IPS DF 6.9 (cell line): ENCODE results near the gene TPBGL.
A peak's percentile ranks its signal among the peaks of the same experiment; 100 is the strongest.

Experiments
- DNase-seq: peaks from one replicate; pipeline ENCODE4 v3.0.0-alpha.2; 2013; ENCODE audit warnings: low read depth, low spot score
- H3K27ac ChIP-seq: one replicate; pipeline ENCODE4 v1.5.1; 2013; ENCODE audit warnings: low read length, control low read depth
- H3K27me3 ChIP-seq: 2 replicates; pipeline ENCODE4 v1.6.1; 2013; ENCODE audit warnings: mild to moderate bottlenecking, low read length; ENCODE audit not compliant: control insufficient read depth, insufficient read depth
- H3K36me3 ChIP-seq: 2 replicates; pipeline ENCODE4 v1.6.1; 2013; ENCODE audit warnings: low read length; ENCODE audit not compliant: control insufficient read depth, insufficient read depth
- H3K4me1 ChIP-seq: 2 replicates; pipeline ENCODE4 v1.6.1; 2013; ENCODE audit warnings: low read length; ENCODE audit not compliant: control insufficient read depth, insufficient read depth
- H3K4me3 ChIP-seq: 2 replicates; pipeline ENCODE4 v1.5.1; 2013; ENCODE audit warnings: mild to moderate bottlenecking, low read length
- H3K9me3 ChIP-seq: 2 replicates; pipeline ENCODE4 v1.6.1; 2013; ENCODE audit warnings: low read length, inconsistent platforms; ENCODE audit not compliant: control insufficient read depth, insufficient read depth
- WGBS: extraction: QIAGEN DNeasy Blood & Tissue Kit; methylation state at CpG from one replicate; pipeline ENCODE4 v1.1.7; 2013; ENCODE audit warnings: mixed read lengths, missing lambda C conversion rate; ENCODE audit not compliant: insufficient read length, insufficient coverage; 5-methylcytosine and 5-hydroxymethylcytosine counted together

The TPBGL gene

DNA sequence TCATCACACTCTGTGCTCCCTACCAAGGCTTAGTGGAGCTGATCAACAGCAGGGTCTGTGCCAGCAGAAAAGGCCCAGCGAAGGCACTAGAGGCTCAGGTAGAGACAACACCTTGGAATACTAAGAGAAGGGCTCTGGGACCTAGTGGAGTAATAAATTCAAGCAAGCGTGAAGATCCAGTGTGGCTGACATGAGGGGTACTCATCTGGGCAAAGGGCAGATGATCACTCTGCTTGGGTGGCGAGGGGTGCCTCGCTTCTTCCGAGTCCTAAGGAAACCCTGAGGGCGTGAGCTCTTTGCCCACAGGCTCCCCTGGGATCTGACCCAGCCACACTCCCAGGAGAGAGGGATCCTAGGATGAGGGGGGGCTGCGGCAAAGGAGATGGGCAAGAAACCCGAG is 3.5 kb upstream of the TPBGL start:
- H3K4me3 ChIP-seq = no peak overlapping the region
- no peaks in the 10 kb centered on the region for H3K36me3 ChIP-seq
- no peaks in the 10 kb centered on the region for H3K9me3 ChIP-seq
- no peak for DNase-seq
- H3K27ac ChIP-seq = no peak overlapping the region
- peaks cover 4% of the 10 kb centered on the region; the same call in 1 of the 2 replicates for H3K27me3 ChIP-seq
- peaks cover 12% of the 10 kb centered on the region for H3K4me1 ChIP-seq
- no CpG with 5 or more reads among the region's 8 CpGs for WGBS

DNA sequence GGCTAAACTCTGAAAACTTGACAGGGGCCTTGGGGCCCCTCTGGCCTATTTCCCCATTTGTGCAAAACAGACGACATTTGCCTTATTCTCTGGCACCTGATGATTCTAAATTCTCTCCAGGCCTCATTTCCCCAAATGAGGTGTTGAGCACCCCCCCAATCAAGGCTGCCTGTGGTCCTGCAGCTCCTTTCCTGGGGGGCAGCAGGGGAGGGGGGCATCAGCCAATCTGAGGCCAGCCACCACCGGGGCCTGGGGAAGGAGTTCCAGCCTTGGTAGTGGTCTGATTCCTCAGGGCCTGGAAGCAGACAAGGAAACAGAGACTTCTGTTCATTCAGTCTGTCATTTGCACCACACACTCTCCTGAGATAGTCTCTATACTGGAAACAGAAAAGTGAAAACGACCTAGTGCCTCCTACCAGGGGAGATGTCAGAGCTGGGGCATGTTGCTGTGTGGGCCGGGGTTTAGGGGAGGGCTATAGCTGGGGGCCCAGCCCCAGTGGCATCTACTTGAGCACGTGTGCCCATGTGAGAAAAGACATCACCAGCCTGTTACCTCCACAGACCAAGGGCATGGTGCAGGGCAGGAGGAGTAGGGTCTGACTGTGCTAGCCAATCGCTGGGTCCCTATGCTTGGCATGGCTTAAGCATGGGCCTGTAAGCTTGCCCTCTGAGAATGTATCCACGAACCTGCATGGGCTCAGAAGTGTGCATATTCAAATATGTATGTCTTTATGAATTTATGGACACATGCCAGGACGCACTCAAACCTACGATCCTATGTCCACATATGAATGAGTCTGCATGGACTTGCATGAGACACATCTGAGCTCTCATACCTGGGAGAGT is 1.8 kb upstream of the TPBGL start:
- WGBS = no CpG with 5 or more reads among the region's 9 CpGs
- H3K27ac ChIP-seq = no peak overlapping the region
- H3K36me3 ChIP-seq = no peaks in the 10 kb centered on the region
- peaks cover 14% of the 10 kb centered on the region for H3K4me1 ChIP-seq
- no peaks in the 10 kb centered on the region for H3K9me3 ChIP-seq
- H3K27me3 ChIP-seq = peaks cover 22% of the 10 kb centered on the region
- no peak for DNase-seq
- H3K4me3 ChIP-seq = no peak overlapping the region

DNA sequence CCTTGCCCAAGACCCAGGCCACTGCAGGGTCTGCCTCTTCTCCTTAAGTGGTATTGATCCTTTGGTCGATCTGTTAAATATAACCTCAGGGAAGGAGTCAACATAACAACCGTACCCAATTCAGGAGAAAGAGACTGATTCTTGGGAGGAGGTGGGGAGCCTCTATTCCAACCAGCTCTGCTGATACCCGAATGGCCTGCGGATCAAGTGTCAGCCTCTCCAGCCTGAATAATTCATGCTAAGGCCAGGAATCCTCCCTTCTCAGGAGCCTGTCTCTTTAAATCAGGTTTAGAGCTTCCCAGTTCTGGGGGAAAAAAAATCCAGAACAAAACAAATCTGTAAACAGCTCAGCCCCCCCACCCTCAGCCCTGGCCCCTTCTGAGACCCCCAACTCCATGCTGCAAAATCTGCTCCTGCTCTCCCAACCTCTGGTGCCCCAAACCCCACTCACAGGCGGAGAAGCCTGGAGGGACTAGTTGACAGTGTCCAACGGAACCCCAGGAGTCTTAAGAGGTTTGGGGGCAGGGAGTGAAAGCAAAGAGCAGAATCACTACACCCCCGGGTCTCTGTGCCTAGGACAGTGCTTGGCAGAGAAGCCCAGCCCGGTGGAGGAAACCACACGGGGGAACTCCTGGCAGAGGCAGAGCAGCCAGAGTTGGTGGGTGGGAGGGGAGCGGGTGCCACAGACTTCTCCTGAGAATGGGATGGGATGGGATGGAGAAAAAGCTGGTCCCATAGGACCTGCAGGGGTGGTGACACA is 863 bp upstream of the TPBGL start:
- H3K27me3 ChIP-seq = peaks cover 23% of the 10 kb centered on the region
- no peak overlapping the region; the same call in 1 of the 2 replicates for H3K4me3 ChIP-seq
- no peak for DNase-seq

DNA sequence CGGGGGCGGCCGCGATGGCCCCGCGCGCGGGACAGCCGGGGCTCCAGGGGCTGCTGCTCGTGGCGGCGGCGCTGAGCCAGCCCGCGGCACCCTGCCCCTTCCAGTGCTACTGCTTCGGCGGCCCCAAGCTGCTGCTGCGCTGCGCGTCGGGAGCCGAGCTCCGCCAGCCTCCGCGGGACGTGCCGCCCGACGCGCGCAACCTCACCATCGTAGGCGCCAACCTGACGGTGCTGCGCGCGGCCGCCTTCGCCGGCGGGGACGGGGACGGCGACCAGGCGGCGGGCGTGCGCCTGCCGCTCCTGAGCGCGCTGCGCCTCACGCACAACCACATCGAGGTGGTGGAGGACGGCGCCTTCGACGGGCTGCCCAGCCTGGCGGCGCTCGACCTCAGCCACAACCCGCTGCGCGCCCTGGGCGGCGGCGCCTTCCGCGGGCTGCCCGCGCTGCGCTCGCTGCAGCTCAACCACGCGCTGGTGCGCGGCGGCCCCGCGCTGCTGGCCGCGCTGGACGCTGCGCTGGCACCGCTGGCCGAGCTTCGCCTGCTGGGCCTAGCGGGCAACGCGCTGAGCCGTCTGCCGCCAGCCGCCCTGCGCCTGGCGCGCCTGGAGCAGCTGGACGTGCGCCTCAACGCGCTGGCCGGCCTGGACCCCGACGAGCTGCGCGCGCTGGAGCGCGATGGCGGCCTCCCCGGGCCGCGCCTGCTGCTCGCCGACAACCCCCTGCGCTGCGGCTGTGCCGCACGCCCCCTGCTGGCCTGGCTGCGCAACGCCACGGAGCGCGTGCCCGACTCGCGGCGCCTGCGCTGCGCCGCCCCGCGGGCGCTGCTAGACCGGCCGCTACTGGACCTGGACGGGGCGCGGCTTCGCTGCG is 697 bp downstream of the TPBGL start:
- no peaks in the 10 kb centered on the region for H3K36me3 ChIP-seq
- H3K4me3 ChIP-seq = peak overlapping the region; percentile 61; the same call in 1 of the 2 replicates
- no peak for DNase-seq
- H3K9me3 ChIP-seq = no peaks in the 10 kb centered on the region
- peaks cover 10% of the 10 kb centered on the region for H3K4me1 ChIP-seq
- no peak overlapping the region for H3K27ac ChIP-seq
- H3K27me3 ChIP-seq = peaks cover 23% of the 10 kb centered on the region
- WGBS = no CpG with 5 or more reads among the region's 140 CpGs

More for the DNA sequence above, 863 bp upstream of the TPBGL start:
- Histone ChIP-seq H3K27ac (no peak overlapping the region), H3K9me3 (no peaks in the 10 kb centered on the region), H3K4me1 (peaks cover 14% of the 10 kb centered on the region), H3K36me3 (no peaks in the 10 kb centered on the region)
- WGBS = no CpG with 5 or more reads among the region's 10 CpGs

DNA sequence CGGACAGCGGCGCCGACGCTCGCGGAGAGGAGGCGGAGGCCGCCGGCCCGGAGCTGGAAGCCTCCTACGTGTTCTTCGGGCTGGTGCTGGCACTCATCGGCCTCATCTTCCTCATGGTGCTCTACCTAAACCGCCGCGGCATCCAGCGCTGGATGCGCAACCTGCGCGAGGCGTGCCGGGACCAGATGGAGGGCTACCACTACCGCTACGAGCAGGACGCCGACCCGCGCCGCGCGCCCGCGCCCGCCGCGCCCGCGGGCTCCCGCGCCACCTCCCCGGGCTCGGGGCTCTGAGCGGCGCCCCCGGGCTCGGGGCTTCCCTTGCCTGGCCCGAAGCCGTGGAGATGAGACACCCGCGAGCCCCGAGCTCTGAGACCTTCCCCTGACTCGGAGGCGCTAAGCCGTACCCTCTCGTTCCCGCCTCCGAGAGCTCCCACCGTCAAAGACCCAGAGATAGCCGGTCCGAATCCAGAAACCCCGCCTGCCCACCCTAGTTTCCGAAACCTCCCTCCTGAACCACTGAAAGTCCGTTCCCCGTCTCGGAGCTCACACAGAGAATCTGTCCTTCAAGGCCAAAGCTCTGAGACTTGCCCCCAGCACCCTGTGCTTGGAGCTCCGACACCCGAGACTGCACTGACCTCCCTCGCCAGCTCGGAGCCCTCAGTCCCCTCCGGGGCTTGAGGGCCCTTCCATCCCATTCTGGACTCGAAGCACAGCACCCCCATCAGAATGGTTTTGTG is 1.5 kb downstream of the TPBGL start:
- H3K36me3 ChIP-seq = no peaks in the 10 kb centered on the region
- peak overlapping the region; percentile 61; the same call in 1 of the 2 replicates for H3K4me3 ChIP-seq
- peaks cover 23% of the 10 kb centered on the region for H3K27me3 ChIP-seq
- H3K9me3 ChIP-seq = no peaks in the 10 kb centered on the region
- WGBS = no CpG with 5 or more reads among the region's 72 CpGs
- H3K27ac ChIP-seq = no peak overlapping the region
- no peak for DNase-seq
- H3K4me1 ChIP-seq = peaks cover 9% of the 10 kb centered on the region

DNA sequence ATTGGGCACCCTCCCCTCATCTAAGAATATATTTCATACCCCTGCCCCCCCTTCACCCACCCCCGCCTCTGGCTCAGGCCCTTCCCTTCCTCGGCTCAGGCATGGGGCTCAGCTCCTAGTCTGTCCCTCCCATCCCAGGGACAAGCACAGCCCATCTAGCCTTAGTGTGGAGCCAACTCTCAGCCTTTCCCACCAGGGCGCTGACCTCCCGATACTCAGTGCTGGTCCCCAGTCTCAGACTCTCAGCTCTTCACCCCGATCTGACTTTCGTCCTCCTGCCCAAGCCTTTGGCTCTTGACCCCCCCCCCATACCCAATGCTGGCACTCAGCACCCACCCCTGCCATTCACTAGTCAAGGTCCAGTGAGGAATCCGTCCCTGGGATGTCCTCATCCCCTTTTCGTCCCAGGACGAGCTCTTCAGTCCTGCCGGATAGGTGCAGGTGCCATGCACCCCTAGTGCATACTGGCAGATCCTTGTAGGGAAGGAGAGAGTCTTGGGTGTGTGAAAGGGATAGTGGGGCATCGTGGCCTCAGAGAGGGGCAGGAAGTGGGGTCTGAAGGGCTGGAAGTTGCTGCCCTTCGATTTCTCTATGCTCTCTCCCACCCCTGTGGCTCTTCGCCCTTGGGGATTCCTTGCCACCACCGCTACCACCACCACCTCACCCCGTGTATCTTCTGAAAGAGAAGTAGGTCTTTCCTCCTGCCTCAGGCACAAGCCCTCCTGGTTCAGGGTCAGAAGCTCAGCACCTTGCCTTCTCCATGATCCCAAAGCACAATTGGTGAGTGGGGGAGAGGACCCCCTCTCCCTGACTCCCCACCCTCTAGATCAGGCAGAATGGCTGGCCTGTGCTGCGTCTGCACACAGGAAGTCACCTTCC is 2.4 kb downstream of the TPBGL start:
- H3K4me1 ChIP-seq = peaks cover 9% of the 10 kb centered on the region

DNA sequence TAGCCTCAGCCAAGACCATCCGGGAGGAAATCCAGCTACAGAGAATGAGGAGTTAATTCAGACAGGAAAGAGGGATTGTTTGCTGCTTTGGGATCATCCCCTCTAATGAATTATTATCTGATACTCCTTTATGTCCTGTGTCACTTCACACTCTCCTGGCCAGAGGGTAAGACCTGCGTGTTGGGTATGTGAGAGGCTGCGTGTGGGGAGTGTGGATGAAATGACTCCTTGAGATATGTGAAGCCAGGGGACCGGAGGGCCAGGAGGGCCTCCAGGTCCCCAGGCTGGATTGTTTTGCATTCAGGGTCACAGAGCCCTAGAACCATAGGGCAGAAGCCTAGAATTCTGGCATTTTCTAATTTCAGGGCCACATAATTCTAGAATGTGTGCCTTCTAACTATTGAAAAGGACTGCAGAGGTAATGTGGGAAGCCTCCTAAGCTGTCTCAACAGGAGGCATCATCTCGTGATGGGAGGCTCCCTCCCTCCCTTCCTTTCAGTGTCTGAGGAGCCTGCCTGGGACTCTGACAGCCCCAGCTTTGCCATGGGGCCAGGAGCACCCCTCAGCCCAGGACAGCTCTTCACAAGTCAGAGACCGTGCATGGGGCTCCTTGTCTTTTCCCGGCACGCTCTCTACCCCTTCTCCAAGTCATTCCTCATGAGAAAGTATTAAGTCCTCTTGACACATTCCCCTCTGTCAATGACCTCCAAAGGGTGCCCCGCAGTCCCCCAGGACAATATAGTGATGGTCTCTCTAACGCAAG is 3.7 kb downstream of the TPBGL start:
- H3K36me3 ChIP-seq = no peaks in the 10 kb centered on the region
- H3K4me1 ChIP-seq = peaks cover 8% of the 10 kb centered on the region
- H3K4me3 ChIP-seq = no peak overlapping the region
- no peak for DNase-seq
- no peaks in the 10 kb centered on the region for H3K9me3 ChIP-seq
- WGBS = no CpG with 5 or more reads among the region's 10 CpGs
- peaks cover 23% of the 10 kb centered on the region for H3K27me3 ChIP-seq
- no peak overlapping the region for H3K27ac ChIP-seq

More for the DNA sequence above, 2.4 kb downstream of the TPBGL start:
- H3K36me3 ChIP-seq = no peaks in the 10 kb centered on the region
- H3K4me3 ChIP-seq = no peak overlapping the region
- no peaks in the 10 kb centered on the region for H3K9me3 ChIP-seq
- DNase-seq = no peak
- H3K27me3 ChIP-seq = peaks cover 23% of the 10 kb centered on the region
- H3K27ac ChIP-seq = no peak overlapping the region
- WGBS = no CpG with 5 or more reads among the region's 16 CpGs

DNA sequence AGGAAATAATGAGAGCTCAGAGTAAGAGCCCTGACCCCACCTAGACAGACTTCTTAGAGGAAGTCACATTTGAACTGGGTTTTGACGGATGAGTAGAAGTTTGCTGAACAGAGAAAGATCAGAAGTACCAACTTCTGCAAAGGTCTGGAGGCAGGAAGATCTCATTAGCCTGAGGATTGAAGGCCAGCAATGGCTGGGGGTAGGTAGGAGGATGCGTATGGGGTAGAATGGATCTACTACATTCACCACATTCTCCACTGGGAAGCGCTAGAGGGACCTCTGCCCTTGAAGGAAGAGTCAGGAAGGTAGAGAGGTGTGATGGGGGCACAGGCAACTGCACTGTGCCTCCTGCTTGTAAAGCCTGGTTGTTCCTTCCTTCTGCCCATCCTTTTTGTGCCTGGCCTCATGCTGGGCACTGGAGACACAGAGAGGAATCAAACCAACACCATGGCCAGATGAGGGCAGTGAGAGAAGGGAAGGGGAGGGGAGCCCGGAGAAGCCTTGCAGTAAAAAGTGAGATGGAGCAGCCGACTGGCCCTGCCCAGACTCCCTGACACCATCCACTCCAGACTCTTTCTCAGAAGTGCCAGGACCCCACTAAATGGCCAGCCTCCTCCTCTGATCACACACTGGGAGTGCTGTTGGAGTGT is 4.9 kb downstream of the TPBGL start:
- no peak overlapping the region for H3K27ac ChIP-seq
- no peaks in the 10 kb centered on the region for H3K9me3 ChIP-seq
- no peak overlapping the region for H3K4me3 ChIP-seq
- H3K27me3 ChIP-seq = peaks cover 19% of the 10 kb centered on the region
- H3K36me3 ChIP-seq = no peaks in the 10 kb centered on the region
- no CpG with 5 or more reads among the region's 5 CpGs for WGBS
- no peak for DNase-seq
- H3K4me1 ChIP-seq = peaks cover 3% of the 10 kb centered on the region; the same call in 1 of the 2 replicates
